H9 (cell line): Measurements from ENCODE around the gene KCNG1. TPM values are rescaled to one million over a fixed set of nuclear protein-coding genes. Genes with fewer than 3 reads are reported as not detected.

Source experiments
- DNase-seq: peaks from one replicate; pipeline ENCODE4 v3.0.0-alpha.2; 2017
- H2AFZ ChIP-seq: one replicate; pipeline ENCODE4 v1.6.1; 2013; ENCODE audit warnings: mild to moderate bottlenecking, low read length, control low read depth, moderate library complexity
- H2AK5ac ChIP-seq: 2 replicates; pipeline ENCODE4 v1.6.1; 2013; ENCODE audit warnings: low read length, control low read depth, mixed read lengths; ENCODE audit not compliant: insufficient read length
- H2BK120ac ChIP-seq: one replicate; pipeline ENCODE4 v1.6.1; 2013; ENCODE audit warnings: low read depth, mild to moderate bottlenecking, low read length, control low read depth, inconsistent platforms; ENCODE audit not compliant: poor library complexity, severe bottlenecking
- H2BK12ac ChIP-seq: 2 replicates; pipeline ENCODE4 v1.6.1; 2013; ENCODE audit warnings: low read length, control low read depth, mixed read lengths, low read depth; ENCODE audit not compliant: insufficient read length
- H2BK15ac ChIP-seq: 2 replicates; pipeline ENCODE4 v1.6.1; 2013; ENCODE audit warnings: low read depth, low read length, control low read depth
- H2BK20ac ChIP-seq: one replicate; pipeline ENCODE4 v1.6.1; 2013; ENCODE audit warnings: low read depth, mild to moderate bottlenecking, low read length, control low read depth, inconsistent platforms; ENCODE audit not compliant: poor library complexity, severe bottlenecking
- H2BK5ac ChIP-seq: 2 replicates; pipeline ENCODE4 v1.6.1; 2013; ENCODE audit warnings: low read length, control low read depth, mixed read lengths; ENCODE audit not compliant: insufficient read length
- H3K14ac ChIP-seq: 2 replicates; pipeline ENCODE4 v1.6.1; 2013; ENCODE audit warnings: low read length, control low read depth; ENCODE audit not compliant: insufficient read depth
- H3K18ac ChIP-seq: 2 replicates; pipeline ENCODE4 v1.6.1; 2013; ENCODE audit warnings: low read depth, mild to moderate bottlenecking, mixed read lengths, low read length, control low read depth; ENCODE audit not compliant: insufficient read length
- H3K23ac ChIP-seq: 2 replicates; pipeline ENCODE4 v1.6.1; 2013; ENCODE audit warnings: low read length, control low read depth, mixed read lengths, low read depth; ENCODE audit not compliant: insufficient read length
- H3K23me2 ChIP-seq: 2 replicates; pipeline ENCODE4 v1.6.1; 2013; ENCODE audit warnings: low read depth, mild to moderate bottlenecking, mixed read lengths, low read length, control low read depth; ENCODE audit not compliant: insufficient read length, poor library complexity, severe bottlenecking
- H3K27ac ChIP-seq: 2 replicates; pipeline ENCODE4 v1.5.1; 2013; ENCODE audit warnings: low read length, control low read depth, mixed read lengths, low read depth; ENCODE audit not compliant: insufficient read length
- H3K27me3 ChIP-seq: 2 replicates; pipeline ENCODE4 v1.6.1; 2013; ENCODE audit warnings: low read length, control low read depth, inconsistent platforms; ENCODE audit not compliant: insufficient read depth
- H3K4ac ChIP-seq: 2 replicates; pipeline ENCODE4 v1.6.1; 2013; ENCODE audit warnings: low read depth, mild to moderate bottlenecking, control low read depth, inconsistent platforms, low read length, moderate library complexity
- H3K4me1 ChIP-seq: 2 replicates; pipeline ENCODE4 v1.6.1; 2013; ENCODE audit warnings: low read length, control low read depth, inconsistent platforms; ENCODE audit not compliant: insufficient read depth
- H3K4me2 ChIP-seq: 2 replicates; pipeline ENCODE4 v1.6.1; 2013; ENCODE audit warnings: low read length, control low read depth, mixed read lengths; ENCODE audit not compliant: insufficient read length, insufficient read depth
- H3K56ac ChIP-seq: 2 replicates; pipeline ENCODE4 v1.6.1; 2013; ENCODE audit warnings: low read depth, mild to moderate bottlenecking, mixed read lengths, low read length, control low read depth; ENCODE audit not compliant: insufficient read length
- H3K79me1 ChIP-seq: 2 replicates; pipeline ENCODE4 v1.6.1; 2013; ENCODE audit warnings: low read depth, mild to moderate bottlenecking, moderate library complexity, low read length, control low read depth, inconsistent platforms; ENCODE audit not compliant: insufficient read depth, poor library complexity, severe bottlenecking
- H3K79me2 ChIP-seq: 2 replicates; pipeline ENCODE4 v1.6.1; 2013; ENCODE audit warnings: low read length, control low read depth, inconsistent platforms; ENCODE audit not compliant: insufficient read depth
- H3K9ac ChIP-seq: 2 replicates; pipeline ENCODE4 v1.6.1; 2013; ENCODE audit warnings: low read length, control low read depth, mixed read lengths; ENCODE audit not compliant: insufficient read length; ENCODE audit errors: extremely low read depth
- H3K9me3 ChIP-seq: one replicate; pipeline ENCODE4 v1.6.1; 2013; ENCODE audit warnings: low read depth, low read length, inconsistent platforms; ENCODE audit not compliant: control insufficient read depth
- H3T11ph ChIP-seq: one replicate; pipeline ENCODE4 v1.6.1; 2013; ENCODE audit warnings: mild to moderate bottlenecking, low read length, control low read depth, inconsistent platforms
- H4K20me1 ChIP-seq: one replicate; pipeline ENCODE4 v1.6.1; 2013; ENCODE audit not compliant: control insufficient read depth, insufficient read length, insufficient read depth
- H4K5ac ChIP-seq: 2 replicates; pipeline ENCODE4 v1.6.1; 2013; ENCODE audit warnings: low read depth, mild to moderate bottlenecking, mixed read lengths, low read length, control low read depth; ENCODE audit not compliant: insufficient read length
- H4K8ac ChIP-seq: replicated peaks from 2 replicates; pipeline ENCODE4 v1.6.1; 2013; ENCODE audit warnings: low read length, control low read depth, mixed read lengths, low read depth; ENCODE audit not compliant: insufficient read length
- H4K91ac ChIP-seq: 2 replicates; pipeline ENCODE4 v1.6.1; 2013; ENCODE audit warnings: low read depth, mild to moderate bottlenecking, moderate library complexity, mixed read lengths, low read length, control low read depth; ENCODE audit not compliant: insufficient read length
- H3K27ac Mint-ChIP-seq, 3 experiments: 2 replicates in 2 of 3; 3 replicates in 1 of 3; pipeline ENCODE4 v1.8.0; 2020 to 2021; ENCODE audit warnings: mixed read lengths in 3 of 3, mild to moderate bottlenecking in 1 of 3, moderate library complexity in 1 of 3
- H3K27me3 Mint-ChIP-seq: 2 replicates; pipeline ENCODE4 v1.8.0; 2021; ENCODE audit warnings: low read depth, mild to moderate bottlenecking, moderate library complexity, mixed read lengths
- H3K36me3 Mint-ChIP-seq, 3 experiments: 2 replicates in 2 of 3; 3 replicates in 1 of 3; pipeline ENCODE4 v1.8.0; 2020 to 2021; ENCODE audit warnings: low read depth in 3 of 3, mixed read lengths in 3 of 3; ENCODE audit not compliant: insufficient read depth in 1 of 3
- H3K4me1 Mint-ChIP-seq, 2 experiments: 2 replicates each; pipeline ENCODE4 v1.8.0; 2020; ENCODE audit warnings: mixed read lengths in 2 of 2
- H3K4me3 Mint-ChIP-seq, 2 experiments: 2 replicates in 1 of 2; 3 replicates in 1 of 2; pipeline ENCODE4 v1.8.0; 2020 to 2021; ENCODE audit warnings: mild to moderate bottlenecking in 2 of 2, mixed read lengths in 2 of 2, moderate library complexity in 1 of 2
- H3K9me3 Mint-ChIP-seq, 2 experiments: 2 replicates in 1 of 2; 3 replicates in 1 of 2; pipeline ENCODE4 v1.8.0; 2020; ENCODE audit warnings: mild to moderate bottlenecking in 2 of 2, mixed read lengths in 2 of 2, moderate library complexity in 1 of 2
- CTCF ChIP-seq: fragments of 200-600 bp; sonication (generic); conservative IDR thresholded peaks from 3 replicates; pipeline ENCODE4 v1.8.0; 2021; ENCODE audit warnings: antibody characterized with exemption, mild to moderate bottlenecking
- WGBS: extraction: QIAGEN DNeasy Blood & Tissue Kit; methylation state at CpG from one replicate; pipeline ENCODE4 v1.1.7; 2013; ENCODE audit warnings: missing lambda C conversion rate, low lambda C conversion rate, mixed read lengths; ENCODE audit not compliant: insufficient read length; ENCODE audit errors: extremely low coverage; 5-methylcytosine and 5-hydroxymethylcytosine counted together
- total RNA-seq: library from RNA; stranded (reverse); gene quantifications from 2 replicates; pipeline ENCODE4 v1.2.1, GENCODE V29; 2021

The KCNG1 gene
- total RNA-seq, 1 experiment from 2014 or later: 13.2 TPM

- Histone ChIP-seq H2AK5ac (no peak overlapping the region), H3K23ac (no peak overlapping the region), H4K91ac (no peak overlapping the region), H3K4me2 (no peak overlapping the region), H3K4me1 (no peaks in the 10 kb centered on the region), H2AFZ (no peak overlapping the region), H3K23me2 (no peaks in the 10 kb centered on the region), H3T11ph (no peak overlapping the region), H3K56ac (no peak overlapping the region), H3K27ac (no peak overlapping the region), H2BK20ac (no peak overlapping the region), H4K5ac (no peak overlapping the region), H3K79me2 (no peaks in the 10 kb centered on the region), H3K18ac (no peak overlapping the region), H2BK15ac (no peak overlapping the region), H3K9ac (no peak overlapping the region), H2BK120ac (no peak overlapping the region), H2BK12ac (no peak overlapping the region), H4K8ac (no peak overlapping the region), H2BK5ac (no peak overlapping the region), H3K9me3 (no peaks in the 10 kb centered on the region), H3K14ac (no peak overlapping the region), H4K20me1 (no peaks in the 10 kb centered on the region), H3K4ac (no peak overlapping the region), H3K79me1 (no peaks in the 10 kb centered on the region), H3K27me3 (no peaks in the 10 kb centered on the region)
- H3K4me3 Mint-ChIP-seq: no peak overlapping the region
- H3K36me3 Mint-ChIP-seq: peaks cover 3 to 4% (median 3%) of the 10 kb centered on the region in 3 experiments; a peak in 4 of 7 replicates
- no CpG with 5 or more reads among the region's 4 CpGs for WGBS
- peak overlapping the region in 1 of 3 experiments; percentile 2; a peak in 2 of 7 replicates for H3K27ac Mint-ChIP-seq
- peaks cover 6 to 13% of the 10 kb centered on the region in 2 experiments for H3K4me1 Mint-ChIP-seq
- H3K9me3 Mint-ChIP-seq: no peaks in the 10 kb centered on the region
- no peak for DNase-seq
- TF ChIP-seq CTCF: no peak
- peaks cover 13% of the 10 kb centered on the region for H3K27me3 Mint-ChIP-seq
Measured at GRCh38 chr20:50999355-50999754, 23.6 kb downstream of the KCNG1 start.
